Muscle layer of duodenum (tissue), 2 donors: Measurements from ENCODE around the gene ARHGEF28.

Experiments
- H3K27ac ChIP-seq: one replicate; pipeline ENCODE4 v1.7.0; 2013; ENCODE audit warnings: mild to moderate bottlenecking, low read length
- H3K27me3 ChIP-seq: one replicate; pipeline ENCODE4 v1.7.0; 2013; ENCODE audit warnings: low read depth, mild to moderate bottlenecking, control low read depth, low read length
- H3K36me3 ChIP-seq, 2 donors: one replicate each; pipeline ENCODE4 v1.7.0; 2013; ENCODE audit warnings: low read length in 2 of 2, control low read depth in 1 of 2, mild to moderate bottlenecking in 1 of 2; ENCODE audit not compliant: insufficient read depth in 2 of 2, control insufficient read depth in 1 of 2
- H3K4me1 ChIP-seq, 2 donors: one replicate each; pipeline ENCODE4 v1.7.0; 2013; ENCODE audit warnings: low read length in 2 of 2, mild to moderate bottlenecking in 2 of 2, control low read depth in 1 of 2, moderate library complexity in 1 of 2; ENCODE audit not compliant: insufficient read depth in 2 of 2, control insufficient read depth in 1 of 2
- H3K4me3 ChIP-seq, 2 donors: one replicate each; pipeline ENCODE4 v1.7.0; 2013; ENCODE audit warnings: low read length in 2 of 2, low read depth in 1 of 2, mild to moderate bottlenecking in 1 of 2
- H3K9me3 ChIP-seq, 2 donors: one replicate each; pipeline ENCODE4 v1.7.0; 2013; ENCODE audit warnings: low read length in 2 of 2, control low read depth in 1 of 2, mild to moderate bottlenecking in 1 of 2; ENCODE audit not compliant: control insufficient read depth in 1 of 2
- donor health status: healthy.

The ARHGEF28 gene

GRCh38 chr5:73605223-73606087 is 20.5 kb upstream of the ARHGEF28 start:
- Histone ChIP-seq H3K4me3 (no peak overlapping the region), H3K27ac (no peak overlapping the region), H3K9me3 (peaks cover 0 to 5% of the 10 kb centered on the region in 2 donors), H3K4me1 (no peaks in the 10 kb centered on the region), H3K27me3 (no peaks in the 10 kb centered on the region), H3K36me3 (no peaks in the 10 kb centered on the region)

- Histone ChIP-seq H3K27me3 (no peaks in the 10 kb centered on the region), H3K27ac (no peak overlapping the region), H3K4me1 (no peaks in the 10 kb centered on the region), H3K9me3 (peaks cover 0 to 5% of the 10 kb centered on the region in 2 donors), H3K36me3 (no peaks in the 10 kb centered on the region), H3K4me3 (no peak overlapping the region)
Measured at GRCh38 chr5:73606206-73606753, 19.7 kb upstream of the ARHGEF28 start.

- Histone ChIP-seq H3K4me3 (no peak overlapping the region), H3K4me1 (no peaks in the 10 kb centered on the region), H3K27me3 (no peaks in the 10 kb centered on the region), H3K9me3 (no peaks in the 10 kb centered on the region), H3K36me3 (no peaks in the 10 kb centered on the region), H3K27ac (no peak overlapping the region)
Measured at GRCh38 chr5:73607228-73607627, 18.8 kb upstream of the ARHGEF28 start.

- H3K27me3 ChIP-seq = no peaks in the 10 kb centered on the region
- peaks cover 0 to 6% of the 10 kb centered on the region in 2 donors for H3K4me1 ChIP-seq
- H3K27ac ChIP-seq = no peak overlapping the region
- H3K36me3 ChIP-seq = no peaks in the 10 kb centered on the region
- no peak overlapping the region for H3K4me3 ChIP-seq
- H3K9me3 ChIP-seq = no peaks in the 10 kb centered on the region
Measured at GRCh38 chr5:73612799-73613198, 13.2 kb upstream of the ARHGEF28 start.

GRCh38 chr5:73615085-73615484 is 10.9 kb upstream of the ARHGEF28 start:
- H3K4me3 ChIP-seq = no peak overlapping the region
- H3K36me3 ChIP-seq = no peaks in the 10 kb centered on the region
- H3K27me3 ChIP-seq = no peaks in the 10 kb centered on the region
- peaks cover 0 to 6% of the 10 kb centered on the region in 2 donors for H3K4me1 ChIP-seq
- no peak overlapping the region for H3K27ac ChIP-seq
- H3K9me3 ChIP-seq = no peaks in the 10 kb centered on the region

- no peaks in the 10 kb centered on the region for H3K9me3 ChIP-seq
- no peak overlapping the region for H3K4me3 ChIP-seq
- no peak overlapping the region for H3K27ac ChIP-seq
- H3K27me3 ChIP-seq = no peaks in the 10 kb centered on the region
- no peaks in the 10 kb centered on the region for H3K36me3 ChIP-seq
- H3K4me1 ChIP-seq = peaks cover 0 to 6% of the 10 kb centered on the region in 2 donors
Measured at GRCh38 chr5:73615947-73616346, 10.0 kb upstream of the ARHGEF28 start.

- Histone ChIP-seq H3K9me3 (no peaks in the 10 kb centered on the region), H3K4me1 (peaks cover 0 to 5% of the 10 kb centered on the region in 2 donors), H3K27ac (no peak overlapping the region), H3K4me3 (peak overlapping the region in 1 of 2 donors; percentile 7), H3K27me3 (no peaks in the 10 kb centered on the region), H3K36me3 (no peaks in the 10 kb centered on the region)
Measured at GRCh38 chr5:73617510-73618279, 8.3 kb upstream of the ARHGEF28 start.

GRCh38 chr5:73619606-73620333 is 6.2 kb upstream of the ARHGEF28 start:
- Histone ChIP-seq H3K27me3 (no peaks in the 10 kb centered on the region), H3K4me3 (no peak overlapping the region), H3K36me3 (no peaks in the 10 kb centered on the region), H3K27ac (no peak overlapping the region), H3K9me3 (no peaks in the 10 kb centered on the region), H3K4me1 (no peaks in the 10 kb centered on the region)

- Histone ChIP-seq H3K4me1 (peaks cover 0 to 2% of the 10 kb centered on the region in 2 donors), H3K9me3 (no peaks in the 10 kb centered on the region), H3K36me3 (no peaks in the 10 kb centered on the region), H3K4me3 (no peak overlapping the region), H3K27ac (no peak overlapping the region), H3K27me3 (no peaks in the 10 kb centered on the region)
Measured at GRCh38 chr5:73620334-73620687, 5.7 kb upstream of the ARHGEF28 start.

GRCh38 chr5:73623060-73623459 is 2.9 kb upstream of the ARHGEF28 start:
- no peaks in the 10 kb centered on the region for H3K9me3 ChIP-seq
- no peak overlapping the region for H3K4me3 ChIP-seq
- no peaks in the 10 kb centered on the region for H3K27me3 ChIP-seq
- no peak overlapping the region for H3K27ac ChIP-seq
- no peaks in the 10 kb centered on the region for H3K36me3 ChIP-seq
- peaks cover 0 to 16% of the 10 kb centered on the region in 2 donors for H3K4me1 ChIP-seq

- no peak overlapping the region for H3K4me3 ChIP-seq
- H3K9me3 ChIP-seq = no peaks in the 10 kb centered on the region
- H3K36me3 ChIP-seq = no peaks in the 10 kb centered on the region
- H3K4me1 ChIP-seq = peaks cover 0 to 16% of the 10 kb centered on the region in 2 donors
- no peaks in the 10 kb centered on the region for H3K27me3 ChIP-seq
- no peak overlapping the region for H3K27ac ChIP-seq
Measured at GRCh38 chr5:73623901-73624404, 2.0 kb upstream of the ARHGEF28 start.
